Astrocyte of the cerebellum (primary cell): Measurements from ENCODE around the gene CXCL16.
A peak's percentile ranks its signal among the peaks of the same experiment; 100 is the strongest.

Source experiments
- DNase-seq: peaks from one replicate; pipeline ENCODE4 v3.0.0-alpha.2; 2011; ENCODE audit warnings: low read depth
- H3K4me3 ChIP-seq: 2 replicates; pipeline ENCODE4 v1.5.1; 2011; ENCODE audit warnings: mild to moderate bottlenecking, low read depth, low read length, moderate library complexity
- CTCF ChIP-seq: IDR thresholded peaks from 2 replicates; pipeline ENCODE4 v1.5.1; 2012; ENCODE audit warnings: low read length, low read depth, moderate library complexity, mild to moderate bottlenecking; ENCODE audit errors: missing control alignments
- in situ Hi-C: cut with HindIII; loops from 2 replicates; pipeline ENCODE4 v1.10.0; 2017; ENCODE audit warnings: low sequenced_read_pairs

Gene CXCL16

DNA sequence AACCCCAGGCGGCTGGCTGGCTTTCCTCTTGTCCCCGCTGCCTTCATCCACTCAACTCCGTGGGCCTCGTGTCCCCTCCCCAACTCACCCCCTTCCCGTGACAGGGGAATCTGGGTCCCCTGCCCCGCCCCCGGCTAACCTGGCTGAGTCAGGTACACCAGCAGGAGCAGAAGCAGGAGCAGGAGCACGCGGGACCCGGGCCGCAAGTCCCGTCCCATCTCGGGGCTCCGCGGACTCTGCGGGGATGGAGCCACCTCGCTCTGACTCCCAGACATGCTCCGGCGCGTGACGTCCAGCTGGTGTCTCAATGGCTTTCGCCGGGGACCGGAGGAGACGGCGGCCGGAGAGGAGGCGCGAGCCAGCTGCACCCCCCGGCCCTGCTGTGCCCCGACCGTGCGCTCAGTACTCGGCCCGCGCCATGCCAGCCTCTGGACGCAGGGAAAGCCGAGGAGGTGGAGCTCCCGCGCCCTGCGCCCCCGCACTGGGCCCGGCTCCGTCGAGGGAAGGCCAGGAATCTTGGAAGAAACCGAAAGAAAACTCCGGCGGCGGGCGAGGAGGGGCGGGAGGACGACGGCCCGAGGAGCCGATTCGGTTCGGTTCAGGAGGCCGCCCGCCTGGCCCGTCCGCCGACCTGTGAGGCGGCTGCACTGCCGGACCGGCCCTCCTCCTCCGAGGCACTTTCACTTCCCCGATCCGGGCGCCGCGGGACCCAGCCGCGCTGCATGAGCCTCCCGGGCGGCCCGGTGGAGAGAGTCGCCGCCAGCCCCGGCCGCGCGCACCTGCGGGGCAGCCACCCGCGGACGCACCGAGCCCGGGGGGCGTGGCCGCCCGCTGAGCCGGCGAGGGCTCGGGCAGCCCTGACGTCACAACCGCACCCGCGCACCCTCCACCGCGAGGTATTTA is at the start of gene CXCL16, which contains the start of gene ZMYND15:
Gene CXCL16 (minus strand): TSS at position 807 of the 903 bp plus-strand sequence. CDS start 589 bp downstream, at position 218.
Gene ZMYND15 (plus strand): TSS at position 712 of the 903 bp plus-strand sequence. CDS start 716 bp downstream, outside the sequence.
- DNase-seq: no peak
- TF ChIP-seq CTCF: no peak
- H3K4me3 ChIP-seq: peak within 1 kb of the TSS; percentile 60
- in situ Hi-C loops: no loop called here

GRCh38 chr17:4788807-4789700 is 49.3 kb upstream of the CXCL16 start, which contains the start of gene GLTPD2:
Gene GLTPD2 (plus strand): TSS chr17:4788964. CDS start chr17:4789012, 48 bp downstream.
- no peak for TF ChIP-seq CTCF
- in situ Hi-C loops: loop anchor here (5.0 kb wide), 2 partner anchors 48 to 62 kb away; no protein-coding TSS in a partner anchor
- DNase-seq: no peak
- H3K4me3 ChIP-seq: peak within 1 kb of the TSS; percentile 58

- no peak for DNase-seq
- H3K4me3 ChIP-seq: peak overlapping the region; percentile 58
- no peak for TF ChIP-seq CTCF
- in situ Hi-C loops: loop anchor here (5.0 kb wide), 2 partner anchors 49 to 61 kb away; no protein-coding TSS in a partner anchor
Observed at GRCh38 chr17:4788159-4788806, 48.6 kb upstream of the CXCL16 start.

- no peak for DNase-seq
- in situ Hi-C loops: loop anchor here (5.0 kb wide), 2 partner anchors 51 to 59 kb away; no protein-coding TSS in a partner anchor
- no peak overlapping the region for H3K4me3 ChIP-seq
- TF ChIP-seq CTCF: no peak
Observed at GRCh38 chr17:4786516-4786915, 46.8 kb upstream of the CXCL16 start.

- H3K4me3 ChIP-seq: no peak within 1 kb of the TSS
- in situ Hi-C loops: loop anchor here (5.0 kb wide), 2 partner anchors 51 to 59 kb away; no protein-coding TSS in a partner anchor
- no peak for DNase-seq
Observed at GRCh38 chr17:4786106-4786511, 46.4 kb upstream of the CXCL16 start, which contains the start of gene VMO1. Gene VMO1 (minus strand): TSS chr17:4786364. CDS start chr17:4786352, 12 bp downstream.

More at GRCh38 chr17:4786106-4786511, 46.4 kb upstream of the CXCL16 start, which contains the start of gene VMO1:
- no peak for TF ChIP-seq CTCF
